Upper lobe of left lung (tissue), 6 donors: ENCODE data around the gene PRAMEF11. TPM values are rescaled to one million over a fixed set of nuclear protein-coding genes. Genes with fewer than 3 reads are reported as not detected.

Experiments
- ATAC-seq, 2 donors: fragments of 200-7000 bp; cut with Tn5 transposase; one replicate each; pipeline ENCODE4 v1.9.1; 2022; ENCODE audit warnings: mild to moderate bottlenecking in 2 of 2, moderate library complexity in 2 of 2; ENCODE audit not compliant: low FRiP score in 2 of 2
- DNase-seq, 2 donors: peaks; one replicate each; pipeline ENCODE4 v3.0.0-alpha.2; 2019 to 2020
- H3K27ac ChIP-seq, 4 donors: fragments of 200-600 bp; sonication (generic); one replicate each; pipeline ENCODE4 v1.5.1; 2016 to 2019
- H3K27me3 ChIP-seq, 4 donors: fragments of 200-600 bp; sonication (generic); one replicate each; pipeline ENCODE4 v1.5.1; 2017 to 2019
- H3K36me3 ChIP-seq, 4 donors: fragments of 200-600 bp; sonication (generic); one replicate each; pipeline ENCODE4 v1.5.1; 2016 to 2019
- H3K4me1 ChIP-seq, 4 donors: fragments of 200-600 bp; sonication (generic); one replicate each; pipeline ENCODE4 v1.5.1; 2018 to 2019
- H3K4me3 ChIP-seq, 4 donors: fragments of 200-600 bp; sonication (generic); one replicate each; pipeline ENCODE4 v1.5.1; 2017 to 2019; ENCODE audit warnings: mild to moderate bottlenecking in 2 of 4, moderate library complexity in 1 of 4
- H3K9me3 ChIP-seq, 4 donors: fragments of 200-600 bp; sonication (generic); one replicate each; pipeline ENCODE4 v1.5.1; 2018 to 2019
- EP300 ChIP-seq, 4 donors: sonication (generic); formaldehyde crosslinking; IDR thresholded peaks; one replicate each; pipeline ENCODE4 v1.5.1; 2017; ENCODE audit warnings: antibody characterized with exemption in 4 of 4, control low read depth in 2 of 4
- POLR2A ChIP-seq, 4 donors: fragments of 450-650 bp; IDR thresholded peaks; one replicate each; pipeline ENCODE4 v1.5.1; 2016 to 2017; ENCODE audit warnings: antibody characterized with exemption in 4 of 4, mild to moderate bottlenecking in 2 of 4
- POLR2AphosphoS5 ChIP-seq, 2 donors: sonication (generic); formaldehyde crosslinking; IDR thresholded peaks; one replicate each; pipeline ENCODE4 v1.5.1; 2017; ENCODE audit warnings: antibody characterized with exemption in 2 of 2
- WGBS, 2 donors: methylation state at CpG; one replicate each; pipeline ENCODE4 v1.1.5; 2017 to 2018; 5-methylcytosine and 5-hydroxymethylcytosine counted together
- total RNA-seq, 6 donors: library from RNA; depleted of rRNA in 4 of 6; stranded (reverse); fragments of >200 nt in 4 of 6; gene quantifications; one replicate each; pipeline versions ENCODE4 v1.1.0 to v1.2.1, GENCODE V29; 2016 to 2021
- donor health status: DM: no; HTN: no; CAD: no; lungs with moderate emphysema.
- donor health status: DM: no; HTN: yes; CAD: no; lungs with severe emphysema.

PRAMEF11 gene
- total RNA-seq, 6 donors from 2014 or later: not detected

DNA sequence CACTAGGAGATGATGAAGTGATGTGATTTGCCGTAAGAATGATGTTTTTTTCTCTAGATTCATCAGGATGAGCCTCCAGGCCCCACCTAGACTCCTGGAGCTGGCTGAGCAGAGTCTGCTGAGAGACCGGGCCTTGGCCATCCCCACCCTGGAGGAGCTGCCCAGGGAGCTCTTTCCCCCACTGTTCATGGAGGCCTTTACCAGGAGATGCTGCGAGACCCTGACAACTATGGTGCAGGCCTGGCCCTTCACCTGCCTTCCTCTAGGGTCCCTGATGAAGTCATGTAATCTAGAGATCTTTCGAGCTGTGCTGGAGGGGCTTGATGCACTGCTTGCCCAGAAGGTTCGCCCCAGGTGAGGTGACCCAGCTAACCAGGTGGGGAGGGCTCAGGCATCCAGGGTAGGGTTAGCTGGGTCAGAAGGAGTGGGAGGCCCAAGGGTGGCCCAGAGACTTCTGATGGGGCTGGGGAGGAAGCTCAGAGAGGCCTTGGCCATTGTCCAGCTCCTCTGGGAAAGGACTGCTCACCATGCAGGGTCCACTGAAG lies 56.3 kb downstream of the PRAMEF11 start:
- TF ChIP-seq POLR2AphosphoS5 (IDR thresholded peaks at IDR 0.05) (no peak), EP300 (IDR thresholded peaks at IDR 0.05) (no peak), POLR2A (IDR thresholded peaks at IDR 0.05) (no peak)
- DNase-seq: no peak
- Histone ChIP-seq H3K27me3 (no peaks in the 10 kb centered on the region), H3K4me1 (no peaks in the 10 kb centered on the region), H3K27ac (no peak overlapping the region), H3K9me3 (no peaks in the 10 kb centered on the region), H3K4me3 (no peak overlapping the region), H3K36me3 (no peaks in the 10 kb centered on the region)
- 86 to 90% methylated on average over 2 to 5 of the region's 5 CpGs for WGBS, 2 donors
- ATAC-seq: no peak

Other genes with a start within 250 kb of the PRAMEF11 start
- 100 to 1,000 TPM in 4 of 6 donors, 10 to 100 TPM in 2; 84.9 to 154 (median 119) TPM for gene DHRS3, start 213.2 kb downstream of the PRAMEF11 start, total RNA-seq
- gene AADACL4, start 187.3 kb downstream of the PRAMEF11 start, total RNA-seq: not detected
- gene AADACL3, start 115.3 kb downstream of the PRAMEF11 start, total RNA-seq: not detected
- 1 to 10 TPM in 4 of 6 donors, under 1 TPM in 1, not detected in 1; 0.76 to 6.2 (median 3.4) TPM for gene CFAP107, start 85.2 kb downstream of the PRAMEF11 start, total RNA-seq
- not detected for gene PRAMEF12, start 57.7 kb downstream of the PRAMEF11 start, total RNA-seq
- not detected for gene PRAMEF1, start 40.0 kb downstream of the PRAMEF11 start, total RNA-seq
- not detected for gene HNRNPCL1, start 17.3 kb upstream of the PRAMEF11 start, total RNA-seq
- gene PRAMEF2, start 25.7 kb upstream of the PRAMEF11 start, total RNA-seq: not detected
- not detected for gene PRAMEF4, start 54.8 kb upstream of the PRAMEF11 start, total RNA-seq
- gene PRAMEF10, start 66.9 kb upstream of the PRAMEF11 start, total RNA-seq: not detected
- gene PRAMEF7, start 85.2 kb upstream of the PRAMEF11 start, total RNA-seq: not detected
- not detected for gene PRAMEF6, start 116.2 kb upstream of the PRAMEF11 start, total RNA-seq
- gene PRAMEF27, start 225.2 kb upstream of the PRAMEF11 start, total RNA-seq: not detected
- not detected for gene HNRNPCL3, start 229.4 kb upstream of the PRAMEF11 start, total RNA-seq
- not detected for gene PRAMEF25, start 239.4 kb upstream of the PRAMEF11 start, total RNA-seq